Activated CD8-positive, alpha-beta memory T cell treated with anti-CD3 and anti-CD28 coated beads for 24 hours (primary cell): Measurements from ENCODE around the gene CD36.

ENCODE experiments used
- DNase-seq: peaks from one replicate; pipeline ENCODE4 v3.0.0-alpha.2; 2020

CD36 gene

DNA sequence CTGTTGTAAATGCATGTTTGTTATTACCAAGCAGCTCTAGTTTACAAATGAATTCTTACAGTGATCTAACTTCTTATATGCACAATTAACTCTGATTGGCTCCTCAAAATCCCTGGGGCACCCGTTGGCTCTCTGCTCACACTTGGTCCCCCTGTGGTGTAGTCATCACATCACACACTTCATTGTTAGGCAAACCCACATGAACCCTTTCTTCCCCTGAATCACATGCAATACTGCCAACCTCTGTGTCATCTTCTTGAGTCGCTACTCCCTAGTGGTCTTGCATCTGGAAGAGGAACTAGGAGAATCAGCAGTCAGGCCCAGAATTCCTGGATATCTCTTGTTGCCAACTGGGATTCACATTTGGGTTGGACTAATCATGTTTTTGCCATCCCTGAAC, 73.1 kb downstream of the CD36 start:
- DNase-seq: no peak

- no peak for DNase-seq
These were observed 80.8 kb downstream of the CD36 start for GRCh38 chr7:80719261-80719660.

DNA sequence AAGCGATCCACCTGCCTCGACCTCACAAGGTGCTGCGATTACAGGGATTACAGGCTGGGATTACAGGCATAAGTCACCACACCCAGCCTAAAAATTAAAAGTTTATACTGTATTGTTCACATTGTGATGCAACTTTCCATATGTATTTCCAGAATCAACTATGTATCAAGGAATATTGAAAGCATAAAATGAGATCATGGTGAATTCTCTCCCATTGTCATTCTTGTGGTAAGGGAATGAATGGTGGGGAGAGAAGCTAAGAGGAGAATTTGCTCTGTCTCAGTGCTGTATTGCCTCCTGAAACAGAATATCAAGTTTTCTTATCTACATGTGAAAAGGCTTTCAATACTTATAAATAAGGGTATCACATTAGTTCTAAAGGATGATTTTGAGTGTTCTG, 81.7 kb downstream of the CD36 start:
- no peak for DNase-seq

DNA sequence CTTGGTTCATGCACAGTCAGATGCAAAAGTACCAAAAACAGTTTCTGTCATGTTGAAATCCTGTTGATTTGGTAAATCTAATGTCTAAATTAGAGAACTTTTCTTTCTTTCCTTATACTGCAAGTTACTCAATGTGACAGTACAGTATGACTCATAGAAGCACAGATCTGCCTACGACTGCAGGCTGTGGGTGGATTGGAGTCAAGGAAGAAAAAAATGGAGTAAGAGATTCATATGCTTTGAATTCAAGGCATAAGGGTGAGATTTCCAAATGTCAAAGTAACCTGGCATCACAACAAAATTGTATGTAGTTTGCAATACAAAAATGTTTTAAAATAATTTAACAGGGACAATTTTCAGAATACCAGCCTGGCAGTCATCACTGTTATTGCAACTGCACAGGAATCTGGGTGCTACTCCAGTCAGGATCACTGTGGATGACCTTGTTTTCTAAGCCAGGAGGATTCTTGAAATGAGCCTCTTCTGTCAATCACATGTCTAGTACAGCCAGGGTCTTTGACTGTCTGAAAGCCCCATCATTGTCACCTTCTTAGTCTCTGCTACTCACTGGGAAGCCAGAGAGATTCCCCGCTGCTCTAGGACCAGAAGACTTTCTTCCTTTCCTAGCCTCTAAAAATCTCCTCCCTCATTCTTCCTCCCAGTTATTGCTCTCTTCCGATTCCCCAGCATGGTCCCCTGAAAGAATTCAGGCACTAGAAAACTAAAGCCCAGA, 83.6 kb downstream of the CD36 start:
- DNase-seq: no peak

GRCh38 chr7:80722616-80723195, 84.3 kb downstream of the CD36 start:
- DNase-seq: no peak

GRCh38 chr7:80724249-80724871, 85.9 kb downstream of the CD36 start:
- DNase-seq: no peak

DNA sequence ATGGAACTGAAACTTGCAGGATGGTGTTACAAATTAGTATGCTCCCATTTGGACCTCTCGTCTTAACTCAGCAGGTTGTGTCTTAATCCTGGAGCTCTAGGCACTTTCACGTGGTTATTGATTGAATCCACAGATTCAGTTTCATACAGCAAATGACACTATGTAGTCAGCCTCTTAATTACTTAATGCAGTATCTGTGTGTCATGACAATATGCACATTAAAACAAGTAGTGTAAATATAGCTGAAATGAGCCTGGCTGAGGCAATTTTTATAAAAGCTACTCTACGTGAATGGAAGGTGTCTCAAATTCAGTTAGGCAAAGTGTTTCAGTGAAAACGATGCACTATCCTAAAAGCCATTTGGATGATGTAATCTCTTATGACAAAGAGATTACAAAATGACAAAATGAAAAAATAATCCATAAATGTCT, 86.8 kb downstream of the CD36 start:
- DNase-seq: no peak
